HFF-Myc (cell line): ENCODE results near the gene ATF6B.

Experiments used
- DNase-seq: peaks from one replicate; pipeline ENCODE4 v3.0.0-alpha.2; 2011; ENCODE audit warnings: low read depth; ENCODE audit errors: extremely low read depth
- H3K4me3 ChIP-seq: replicated peaks from 2 replicates; pipeline ENCODE4 v1.5.1; 2011; ENCODE audit warnings: low read depth, mild to moderate bottlenecking, control low read depth, low read length
- CTCF ChIP-seq: IDR thresholded peaks from 2 replicates; pipeline ENCODE4 v1.5.1; 2012; ENCODE audit warnings: mild to moderate bottlenecking, low read depth, low read length, control low read depth; ENCODE audit errors: missing control alignments

Gene ATF6B

GRCh38 chr6:32096087-32096393 is 32.0 kb downstream of the ATF6B start:
- DNase-seq = no peak
- TF ChIP-seq CTCF = no peak
- H3K4me3 ChIP-seq = no peak overlapping the region

GRCh38 chr6:32095338-32096086 is 32.5 kb downstream of the ATF6B start:
- H3K4me3 ChIP-seq = no peak overlapping the region
- no peak for TF ChIP-seq CTCF
- DNase-seq = no peak

GRCh38 chr6:32092760-32093497 is 35.1 kb downstream of the ATF6B start:
- no peak for DNase-seq
- TF ChIP-seq CTCF = no peak
- no peak overlapping the region for H3K4me3 ChIP-seq

- no peak for TF ChIP-seq CTCF
- no peak overlapping the region for H3K4me3 ChIP-seq
- DNase-seq = no peak
Measured at GRCh38 chr6:32089082-32089828, 38.8 kb downstream of the ATF6B start.

GRCh38 chr6:32088487-32089049 is 39.5 kb downstream of the ATF6B start:
- no peak for DNase-seq
- no peak overlapping the region for H3K4me3 ChIP-seq
- no peak for TF ChIP-seq CTCF

- peak; percentile 40 for TF ChIP-seq CTCF
- DNase-seq = no peak
- H3K4me3 ChIP-seq = no peak overlapping the region
Measured at GRCh38 chr6:32087574-32088486, 40.2 kb downstream of the ATF6B start.
